ENCODE results near the gene PPIG.
"Not testable (repeated sequence)": the region's sequence is repeated elsewhere in the genome, so short reads cannot be mapped to it uniquely, and the experiment has no call there.

PPIG gene

GRCh38 chr2:169663247-169663646 is 79.1 kb downstream of the PPIG start:
- DNase-seq: no peak

GRCh38 chr2:169664600-169664977 is 80.4 kb downstream of the PPIG start:
- DNase-seq: no peak

GRCh38 chr2:169664978-169665930 is 81.1 kb downstream of the PPIG start:
- no peak for DNase-seq

DNA sequence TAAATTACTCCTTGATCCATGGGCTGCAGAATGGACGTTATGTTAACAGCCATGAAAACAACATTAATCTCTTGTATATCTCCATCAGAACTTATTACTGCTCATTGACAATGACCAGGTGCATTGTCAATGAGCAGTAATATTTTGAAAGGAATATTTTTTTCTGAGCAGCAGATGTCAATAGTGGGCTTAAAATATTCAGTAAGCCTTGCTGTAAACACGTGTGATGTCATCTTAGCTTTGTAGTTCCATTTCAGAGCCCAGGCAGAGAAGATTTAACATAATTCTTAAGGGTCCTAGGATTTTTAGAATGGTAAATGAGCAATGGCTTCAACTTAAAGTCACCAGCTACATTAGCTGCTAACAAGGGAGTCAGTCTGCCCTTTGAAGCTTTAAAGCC is 83.4 kb downstream of the PPIG start:
- DNase-seq: no peak

DNA sequence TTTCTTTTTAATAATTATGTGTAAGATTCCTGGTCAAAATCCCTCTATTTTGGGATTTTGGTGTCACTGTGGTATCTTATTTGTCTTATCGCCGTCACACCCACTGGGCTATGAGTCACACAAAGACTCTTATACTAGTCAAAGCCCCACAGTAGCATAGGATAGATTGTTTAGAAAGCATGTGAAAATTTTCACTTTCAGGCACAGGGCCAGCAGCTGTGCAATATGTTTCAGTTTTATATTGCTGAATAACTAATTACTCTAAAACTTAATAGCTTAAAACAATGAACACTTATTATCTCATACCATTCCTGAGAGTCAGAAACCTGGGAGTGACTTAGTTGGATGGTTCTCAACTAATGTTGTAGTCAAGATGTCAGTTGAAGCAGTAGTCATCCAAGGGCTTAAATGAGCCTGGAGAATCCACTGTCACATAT is 86.1 kb downstream of the PPIG start:
- DNase-seq: no peak

DNA sequence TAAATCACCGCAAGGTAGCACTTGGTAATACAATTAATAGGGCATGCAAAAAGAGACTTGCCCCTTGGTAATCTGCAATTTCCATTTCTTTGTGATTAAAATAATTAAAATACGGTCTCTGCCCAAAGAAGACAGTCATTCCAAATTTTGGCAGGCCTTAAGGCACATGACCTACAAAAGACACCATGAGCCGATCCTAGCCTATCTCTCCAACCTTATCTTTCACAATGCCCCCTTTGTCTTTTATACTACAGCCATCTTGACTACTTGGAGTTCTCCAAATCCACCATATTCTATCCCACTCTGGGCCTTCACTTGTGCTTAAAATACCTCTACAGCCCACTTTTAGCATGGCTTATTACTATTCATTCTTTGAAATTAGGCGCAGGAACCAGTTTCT is 86.8 kb downstream of the PPIG start:
- DNase-seq: no peak

DNA sequence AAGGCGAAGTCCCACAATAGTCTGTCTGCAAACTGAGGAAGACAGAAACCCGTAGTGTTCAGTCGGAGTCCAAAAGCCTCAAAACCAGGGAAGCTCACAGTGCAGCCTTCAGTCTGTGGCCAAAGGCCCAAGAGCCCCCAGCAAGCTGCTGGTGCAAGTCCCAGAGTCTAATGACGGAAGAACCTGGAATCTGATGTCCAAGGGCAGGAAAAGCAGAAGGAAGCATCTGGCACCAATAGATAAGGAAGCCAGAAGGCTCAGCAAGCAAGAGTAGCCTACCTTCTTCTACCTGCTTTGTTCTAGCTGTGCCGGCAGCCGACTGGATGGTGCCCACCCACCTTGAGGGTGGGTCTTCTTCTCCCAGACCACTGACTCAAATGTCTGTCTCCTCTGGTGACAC is 88.3 kb downstream of the PPIG start:
- no peak for DNase-seq

GRCh38 chr2:169673106-169673505 is 89.0 kb downstream of the PPIG start:
- DNase-seq: no peak

DNA sequence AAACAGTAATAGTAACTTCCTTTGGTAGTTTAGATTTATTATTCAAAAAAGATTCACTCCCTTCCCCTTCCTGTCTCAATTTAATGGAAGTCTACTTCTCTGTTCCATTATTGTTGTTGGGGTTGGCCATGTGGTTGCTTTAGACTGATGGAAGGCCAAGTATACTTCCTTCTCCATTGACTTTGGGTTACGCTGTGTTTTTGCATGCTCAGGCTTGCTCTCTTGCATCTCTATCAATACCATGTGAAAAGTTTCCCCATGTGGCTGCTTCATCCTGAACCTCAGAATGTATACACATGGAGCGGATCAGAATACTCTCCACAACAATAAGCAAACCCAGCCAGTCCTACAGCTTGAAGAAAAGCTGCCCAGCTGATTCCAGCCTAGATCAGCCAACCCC is 89.8 kb downstream of the PPIG start:
- no peak for DNase-seq

- DNase-seq: no peak
Measured at GRCh38 chr2:169676357-169676756, 92.2 kb downstream of the PPIG start.

DNA sequence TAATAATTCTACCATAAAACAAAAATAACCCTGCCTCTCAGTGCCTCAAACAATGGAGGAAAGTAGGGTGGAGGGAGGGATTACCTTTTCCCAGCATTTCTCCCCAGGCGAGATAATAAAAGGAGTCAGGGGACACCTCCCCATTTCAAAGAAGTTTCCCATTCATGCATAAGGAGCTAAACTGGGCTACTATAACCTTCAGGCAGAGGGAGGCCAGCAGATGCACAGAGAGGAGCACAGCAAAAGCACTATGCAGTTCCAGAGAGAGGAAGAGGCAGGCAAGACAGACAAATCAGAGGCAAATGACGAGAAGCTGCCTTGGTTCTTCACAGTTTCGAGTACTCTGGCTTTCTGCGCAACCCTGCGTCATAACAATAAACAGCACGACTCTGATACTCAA is 92.7 kb downstream of the PPIG start:
- no peak for DNase-seq

- no peak for DNase-seq
Measured at GRCh38 chr2:169683054-169683424, 98.9 kb downstream of the PPIG start.

- DNase-seq: no peak
Measured at GRCh38 chr2:169683425-169684134, 99.4 kb downstream of the PPIG start.

GRCh38 chr2:169684135-169684565 is 100.0 kb downstream of the PPIG start:
- no peak for DNase-seq

DNA sequence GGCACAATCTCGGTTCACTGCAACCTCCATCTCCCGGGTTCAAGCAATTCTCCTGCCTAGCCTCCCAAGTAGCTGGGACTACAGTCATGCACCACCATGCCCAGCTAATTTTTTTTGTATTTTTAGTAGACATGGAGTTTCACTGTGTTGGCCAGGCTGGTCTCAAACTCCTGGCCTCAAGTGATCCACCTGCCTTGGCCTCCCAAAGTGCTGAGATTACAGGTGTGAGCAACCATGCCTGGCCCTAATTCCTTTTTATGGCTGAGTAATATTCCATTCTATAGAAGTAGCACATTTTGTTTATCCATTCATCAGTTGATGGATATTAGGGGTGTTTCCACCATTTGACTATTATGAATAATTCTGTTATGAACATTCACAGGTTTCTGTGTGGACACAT is 100.6 kb downstream of the PPIG start:
- not testable (repeated sequence) for DNase-seq

GRCh38 chr2:169686825-169687224 is 102.7 kb downstream of the PPIG start:
- not testable (repeated sequence) for DNase-seq

- DNase-seq: not testable (repeated sequence)
Measured at GRCh38 chr2:169687943-169688342, 103.8 kb downstream of the PPIG start.

- no peak for DNase-seq
Measured at GRCh38 chr2:169690958-169691357, 106.8 kb downstream of the PPIG start.

Data from right kidney (tissue), 1 donor.